ENCODE measurements around the gene PDIK1L. TPM values are rescaled to one million over a fixed set of nuclear protein-coding genes. Genes with fewer than 3 reads are reported as not detected.

The PDIK1L gene
- total RNA-seq, 1 experiment from 2014 or later = 7.9 TPM

- no peak for DNase-seq (ENCODE audit: extremely low read depth, low read depth)
These were observed 34.3 kb downstream of the PDIK1L start for GRCh38 chr1:26145960-26146294.

DNA sequence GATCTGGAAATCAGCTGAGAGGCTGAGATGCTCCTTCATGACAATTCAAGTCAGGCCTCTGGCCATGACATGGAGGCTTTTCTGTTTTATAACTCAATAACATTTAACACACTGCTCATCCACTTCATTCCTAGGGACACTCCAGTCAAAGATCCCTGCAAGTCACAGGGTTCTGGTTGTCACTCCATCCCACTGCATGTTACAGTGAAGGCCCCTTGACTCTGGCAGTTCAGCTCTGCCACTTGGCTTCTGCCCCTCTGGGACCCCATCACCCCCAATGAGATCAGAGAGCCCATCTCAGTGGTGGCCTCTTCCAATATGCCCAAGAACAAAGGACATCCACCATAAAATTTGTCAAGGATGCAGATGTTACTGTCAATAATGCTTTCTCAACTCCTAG lies 37.3 kb downstream of the PDIK1L start:
- no peak for DNase-seq (ENCODE audit: extremely low read depth, low read depth)

DNA sequence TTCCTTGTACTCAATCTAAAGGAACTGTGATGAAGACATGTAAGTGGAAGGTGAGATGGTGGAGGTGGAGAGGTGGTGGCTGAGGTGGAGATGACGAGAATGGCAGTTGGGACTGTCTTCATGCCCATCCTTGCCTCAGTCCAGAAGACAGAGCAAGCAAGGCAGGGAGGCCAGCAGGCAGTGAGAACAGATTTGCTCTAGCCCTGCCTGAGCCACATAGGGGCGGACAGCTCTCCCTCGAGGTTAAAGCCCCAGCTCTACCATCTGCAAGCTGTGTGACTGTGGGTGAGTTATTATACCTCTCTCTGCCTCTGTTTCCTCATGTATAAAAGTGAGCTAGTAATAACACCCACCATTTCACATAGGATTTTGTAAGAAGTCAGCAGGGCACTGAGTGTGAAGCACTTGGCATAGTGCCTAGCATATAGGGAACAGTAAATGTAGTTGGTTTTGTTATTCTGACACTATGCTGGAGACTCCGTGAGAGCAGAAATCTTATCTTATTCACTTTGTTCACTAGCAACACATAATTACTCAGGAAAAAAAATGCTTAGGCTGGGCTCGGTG lies 42.4 kb downstream of the PDIK1L start:
- DNase-seq (ENCODE audit: extremely low read depth, low read depth) = no peak

- DNase-seq (ENCODE audit: extremely low read depth, low read depth) = no peak
These were observed 43.1 kb downstream of the PDIK1L start for GRCh38 chr1:26154750-26155149.

- DNase-seq (ENCODE audit: extremely low read depth, low read depth) = no peak
These were observed 44.0 kb downstream of the PDIK1L start for GRCh38 chr1:26155370-26156284.

DNA sequence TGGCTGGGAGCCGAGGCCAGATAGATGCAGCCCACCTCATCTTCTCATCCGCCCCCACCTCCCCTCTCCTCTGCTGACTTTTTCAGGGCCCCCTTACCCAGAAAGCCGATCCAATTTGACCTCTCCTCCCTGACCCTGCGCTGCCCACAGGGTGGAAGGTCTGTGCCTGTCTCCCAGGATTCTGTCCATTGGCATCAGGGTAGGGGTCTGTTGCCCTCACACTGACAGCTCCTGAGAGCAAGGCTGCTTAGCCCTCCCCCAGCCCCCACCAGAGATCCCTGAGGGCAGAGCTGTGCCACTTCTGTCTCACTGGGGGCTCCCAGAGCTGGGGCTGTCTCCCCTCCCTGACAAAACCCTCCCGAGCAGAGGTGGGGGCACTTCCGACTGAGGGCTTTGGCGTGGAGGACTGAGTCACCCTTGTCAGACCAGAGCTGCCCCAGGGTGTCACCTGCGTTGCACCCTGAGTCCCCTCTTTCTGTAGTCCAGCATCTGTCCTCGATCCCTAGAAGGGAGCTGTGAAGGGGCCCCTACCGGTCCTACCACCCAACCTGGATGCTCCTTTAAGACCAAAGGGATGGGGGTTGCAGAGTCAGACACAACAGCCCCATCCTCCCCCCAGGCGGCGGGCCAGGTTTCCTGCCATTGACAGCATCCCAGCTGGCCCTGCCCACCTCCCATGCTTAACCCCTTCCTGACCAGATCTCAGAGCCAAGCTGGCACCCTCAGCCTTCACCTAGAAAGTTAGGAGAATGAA lies 44.8 kb downstream of the PDIK1L start:
- DNase-seq (ENCODE audit: extremely low read depth, low read depth) = no peak

GRCh38 chr1:26158271-26158907 lies 46.8 kb downstream of the PDIK1L start:
- DNase-seq (ENCODE audit: extremely low read depth, low read depth) = no peak

DNA sequence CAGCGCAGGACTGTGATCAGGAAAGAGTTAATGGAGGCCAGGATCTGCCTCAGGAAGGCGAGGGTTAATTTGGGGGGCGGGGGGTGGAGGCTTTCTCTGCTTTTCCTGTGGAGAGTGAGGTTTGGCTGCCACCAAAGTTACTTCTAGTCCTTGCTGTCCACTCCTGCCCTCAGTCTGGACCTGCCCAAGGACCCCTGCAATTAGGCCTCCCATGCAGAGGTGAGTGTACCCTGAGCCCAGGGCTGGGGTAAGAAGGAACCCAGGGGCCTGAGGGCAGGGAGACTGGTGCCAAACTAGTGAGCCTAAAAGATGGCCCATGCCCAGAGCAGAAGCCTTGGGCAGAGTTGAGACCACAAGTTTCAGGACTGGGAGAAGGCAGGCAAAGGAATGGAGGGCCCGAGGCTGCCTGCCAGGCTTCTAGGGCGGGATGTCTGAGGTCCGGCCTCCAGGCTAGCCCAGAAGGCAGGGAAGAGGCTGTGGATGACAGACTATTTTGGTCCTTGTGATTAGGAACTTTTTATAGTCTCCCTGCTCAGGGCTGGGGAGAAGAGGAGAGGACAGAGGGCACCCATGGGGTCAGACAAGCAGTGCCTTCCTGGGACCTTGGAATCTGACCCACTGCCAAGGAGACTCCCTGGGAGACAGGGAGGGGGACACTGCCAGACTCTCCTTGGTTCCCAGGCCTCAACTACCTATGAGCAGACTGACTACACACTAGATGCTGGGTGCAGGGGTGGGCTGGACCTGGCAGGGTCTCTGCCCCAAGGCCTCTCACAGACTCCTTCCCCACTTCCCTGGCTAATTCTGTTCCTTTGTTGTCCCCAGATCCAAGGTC lies 47.5 kb downstream of the PDIK1L start, which contains the start of gene FAM110D:
TSS of gene FAM110D (plus strand) at position 172 of the 835 bp plus-strand sequence. CDS start 2,213 bp downstream, outside the sequence.
- no peak for DNase-seq (ENCODE audit: extremely low read depth, low read depth)

- no peak for DNase-seq (ENCODE audit: extremely low read depth, low read depth)
These were observed 48.1 kb downstream of the PDIK1L start for GRCh38 chr1:26159743-26160039.

DNA sequence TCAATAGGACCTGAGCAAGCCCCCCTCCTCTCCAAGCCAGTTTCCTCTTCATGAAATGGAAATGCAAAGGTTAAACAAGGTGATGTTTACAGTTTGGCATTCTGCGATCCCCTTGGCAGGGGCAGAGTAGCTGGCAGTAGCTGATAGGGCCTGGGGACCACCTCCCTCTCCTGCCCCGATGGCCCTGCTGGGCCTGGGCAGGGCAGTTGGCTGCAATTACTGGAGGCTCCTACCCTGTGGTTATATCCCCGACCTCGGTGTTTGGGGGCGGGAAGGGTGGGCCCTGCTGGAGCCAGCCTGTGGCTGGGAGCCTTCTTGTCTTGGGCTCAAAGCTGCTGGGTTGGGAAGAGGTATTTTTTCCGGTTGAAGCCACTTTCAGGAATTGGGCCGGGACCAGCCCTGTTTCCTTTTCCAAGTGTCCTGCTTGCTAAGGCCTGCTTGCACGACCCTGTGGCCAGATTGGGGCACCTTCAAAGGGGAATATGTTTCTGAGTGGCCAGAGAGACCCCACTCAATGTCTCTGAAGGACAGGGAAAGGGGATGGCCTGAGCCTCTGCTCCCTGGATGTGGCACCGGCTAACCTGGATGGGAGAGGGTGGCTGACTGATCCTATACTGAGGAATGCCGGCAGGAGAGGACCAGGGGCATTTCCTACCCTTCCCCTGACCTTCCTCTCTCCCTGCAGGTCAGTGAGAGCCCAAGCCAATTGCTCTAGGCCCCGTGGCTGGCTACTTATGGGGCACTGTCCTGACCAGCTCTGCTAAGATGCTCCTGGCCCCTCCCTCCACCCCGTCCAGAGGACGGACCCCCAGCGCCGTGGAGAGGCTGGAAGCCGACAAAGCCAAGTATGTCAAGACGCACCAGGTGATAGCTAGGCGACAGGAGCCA lies 49.1 kb downstream of the PDIK1L start:
- no peak for DNase-seq (ENCODE audit: extremely low read depth, low read depth)

DNA sequence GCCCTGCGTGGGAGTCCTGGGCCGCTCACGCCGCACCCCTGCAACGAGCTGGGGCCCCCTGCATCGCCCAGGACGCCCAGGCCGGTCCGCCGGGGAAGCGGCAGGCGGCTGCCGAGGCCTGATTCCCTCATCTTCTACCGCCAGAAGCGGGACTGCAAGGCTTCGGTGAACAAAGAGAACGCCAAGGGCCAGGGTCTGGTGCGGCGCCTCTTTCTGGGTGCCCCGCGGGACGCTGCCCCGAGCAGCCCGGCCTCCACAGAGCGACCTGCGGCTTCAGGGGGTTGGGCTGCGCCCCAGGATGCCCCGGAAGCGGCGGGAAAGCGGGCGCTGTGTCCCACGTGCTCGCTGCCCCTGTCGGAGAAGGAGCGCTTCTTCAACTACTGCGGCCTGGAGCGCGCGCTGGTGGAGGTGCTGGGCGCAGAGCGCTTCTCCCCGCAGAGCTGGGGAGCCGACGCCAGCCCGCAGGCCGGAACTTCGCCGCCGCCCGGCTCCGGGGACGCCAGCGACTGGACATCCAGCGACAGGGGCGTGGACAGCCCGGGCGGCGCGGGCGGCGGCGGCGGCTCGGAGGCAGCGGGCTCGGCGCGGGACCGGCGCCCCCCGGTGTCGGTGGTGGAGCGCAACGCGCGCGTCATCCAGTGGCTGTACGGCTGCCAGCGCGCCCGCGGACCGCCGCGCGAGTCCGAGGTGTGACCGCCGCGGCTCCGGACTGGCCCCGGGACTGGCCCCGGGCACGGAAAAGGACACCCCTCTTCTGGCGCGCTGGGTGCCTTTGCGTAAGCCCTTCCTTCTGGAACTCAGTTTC lies 50.0 kb downstream of the PDIK1L start:
- peak; percentile 34 for DNase-seq (ENCODE audit: extremely low read depth, low read depth)

- no peak for DNase-seq (ENCODE audit: extremely low read depth, low read depth)
These were observed 50.6 kb downstream of the PDIK1L start for GRCh38 chr1:26162220-26162709.

DNA sequence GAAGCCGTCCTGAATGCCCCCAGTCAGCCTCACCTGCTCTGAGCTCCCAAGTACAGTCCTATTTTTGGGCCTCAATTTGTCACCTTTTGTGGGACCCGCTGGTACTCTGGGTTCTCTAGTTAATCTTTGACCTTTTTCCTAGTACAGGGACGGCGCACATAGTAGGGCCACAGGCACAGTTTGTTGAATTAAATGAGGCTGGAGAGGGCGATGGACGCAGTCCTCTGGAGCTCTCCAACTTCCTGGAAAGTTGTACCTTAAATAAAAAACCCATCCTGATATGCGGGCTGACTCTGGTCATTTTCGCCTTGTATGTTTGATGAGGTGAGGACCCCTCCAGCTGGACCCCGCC lies 52.0 kb downstream of the PDIK1L start:
- no peak for DNase-seq (ENCODE audit: extremely low read depth, low read depth)

GRCh38 chr1:26164036-26164860 lies 52.6 kb downstream of the PDIK1L start:
- no peak for DNase-seq (ENCODE audit: extremely low read depth, low read depth)

- no peak for DNase-seq (ENCODE audit: extremely low read depth, low read depth)
These were observed 53.5 kb downstream of the PDIK1L start for GRCh38 chr1:26164861-26165842.

DNA sequence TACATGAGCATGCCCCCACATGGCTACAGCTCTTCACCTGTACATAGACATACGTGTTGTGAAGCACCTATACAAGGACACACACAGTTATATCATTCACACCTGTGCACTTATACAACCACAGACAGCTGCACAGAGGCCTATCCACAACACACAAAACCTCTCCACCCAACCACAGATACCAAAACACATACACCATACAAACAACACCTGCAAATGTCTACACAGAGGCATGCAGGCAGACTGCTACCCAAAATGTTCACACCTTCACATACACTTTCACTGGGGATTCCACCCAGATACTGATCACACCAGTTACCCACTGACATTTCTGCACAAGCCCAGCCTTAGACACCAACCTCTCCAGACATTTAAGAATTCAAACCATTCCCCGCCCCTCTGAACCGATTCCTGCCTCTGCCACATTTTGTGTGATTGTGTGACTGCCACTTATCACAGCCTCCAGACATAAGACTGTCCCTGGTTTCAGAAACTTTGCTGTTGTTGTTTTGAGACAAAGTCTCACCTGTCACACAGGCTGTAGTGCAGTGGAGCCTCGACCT lies 55.2 kb downstream of the PDIK1L start:
- DNase-seq (ENCODE audit: extremely low read depth, low read depth) = no peak
